ENCODE results near the gene KLK2.

KLK2 gene

DNA sequence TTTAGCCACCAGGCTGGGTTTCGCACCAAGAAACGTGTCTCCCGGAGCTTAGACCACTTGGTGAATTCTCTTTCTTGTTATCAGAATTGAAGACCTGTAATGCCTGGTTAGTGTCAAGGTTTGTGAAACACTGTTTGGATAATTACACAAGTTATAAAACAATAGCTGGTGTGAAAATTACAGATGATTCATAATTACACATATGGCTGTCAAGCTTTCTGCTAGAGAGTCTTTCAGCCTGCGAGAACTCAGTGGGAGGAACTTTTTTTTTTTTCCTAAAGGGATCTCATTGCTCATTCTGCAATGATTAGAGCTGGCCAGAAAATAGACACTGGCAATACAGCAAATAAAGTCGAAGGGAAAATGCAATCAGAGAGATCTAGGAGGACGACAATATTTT is 51.3 kb downstream of the KLK2 start:
- POLR2A ChIA-PET, result no interaction called here
- CTCF ChIA-PET, result interaction anchor here (0.6 kb wide), 1 partner anchor 373 kb away, joined by 3 read pairs; no protein-coding TSS in a partner anchor

GRCh38 chr19:50925734-50926133 is 52.5 kb downstream of the KLK2 start:
- Histone ChIP-seq H3K4me3 (ENCODE audit: control insufficient read depth in 1 of 7, extremely low read depth in 1 of 7, insufficient read depth in 4 of 7, low read depth in 2 of 7, low read length in 6 of 7) (no peak overlapping the region), H3K9me3 (ENCODE audit: control extremely low read depth in 1 of 5, control insufficient read depth in 4 of 5, insufficient read depth in 2 of 5, low read depth in 1 of 5, low read length in 4 of 5) (no peaks in the 10 kb centered on the region), H3K36me3 (ENCODE audit: control insufficient read depth in 4 of 4, insufficient read depth in 4 of 4, low read length in 3 of 4) (no peaks in the 10 kb centered on the region), H3K27ac (ENCODE audit: insufficient read depth in 1 of 2, low read depth in 1 of 2, low read length in 2 of 2, poor library complexity in 1 of 2, severe bottlenecking in 2 of 2) (no peak overlapping the region), H3K4me1 (ENCODE audit: control extremely low read depth in 1 of 4, control insufficient read depth in 4 of 4, insufficient read depth in 4 of 4, low read length in 3 of 4) (peaks cover 0 to 8% (median 6%) of the 10 kb centered on the region in 4 experiments), H3K27me3 (replicated peaks in 2 of 5; ENCODE audit: control insufficient read depth in 4 of 5, insufficient read depth in 5 of 5, low read length in 4 of 5) (peaks cover 2 to 37% (median 8%) of the 10 kb centered on the region in 5 experiments)
- ChIA-PET POLR2A (interaction anchor here (0.9 kb wide), 1 partner anchor 121 kb away, joined by 3 read pairs; no protein-coding TSS in a partner anchor), CTCF (interaction anchor here (0.6 to 0.8 kb wide), 2 partner anchors 89 to 171 kb away, joined by 3 read pairs; no protein-coding TSS in a partner anchor)
- DNase-seq, result no peak
- WGBS (ENCODE audit: insufficient coverage), result no CpG with 5 or more reads among the region's 2 CpGs

More for the DNA sequence above, 51.3 kb downstream of the KLK2 start:
- no peak for DNase-seq
- no peaks in the 10 kb centered on the region for H3K9me3 ChIP-seq (ENCODE audit: control extremely low read depth in 1 of 5, control insufficient read depth in 4 of 5, insufficient read depth in 2 of 5, low read depth in 1 of 5, low read length in 4 of 5)
- H3K27me3 ChIP-seq (replicated peaks in 2 of 5; ENCODE audit: control insufficient read depth in 4 of 5, insufficient read depth in 5 of 5, low read length in 4 of 5), result peaks cover 2 to 30% (median 5%) of the 10 kb centered on the region in 5 experiments
- WGBS (ENCODE audit: insufficient coverage), result 76% methylated on average over 4 of the region's 6 CpGs
- peaks cover 0 to 8% (median 6%) of the 10 kb centered on the region in 4 experiments for H3K4me1 ChIP-seq (ENCODE audit: control extremely low read depth in 1 of 4, control insufficient read depth in 4 of 4, insufficient read depth in 4 of 4, low read length in 3 of 4)
- no peak overlapping the region for H3K27ac ChIP-seq (ENCODE audit: insufficient read depth in 1 of 2, low read depth in 1 of 2, low read length in 2 of 2, poor library complexity in 1 of 2, severe bottlenecking in 2 of 2)
- no peaks in the 10 kb centered on the region for H3K36me3 ChIP-seq (ENCODE audit: control insufficient read depth in 4 of 4, insufficient read depth in 4 of 4, low read length in 3 of 4)
- H3K4me3 ChIP-seq (ENCODE audit: control insufficient read depth in 1 of 7, extremely low read depth in 1 of 7, insufficient read depth in 4 of 7, low read depth in 2 of 7, low read length in 6 of 7), result no peak overlapping the region

DNA sequence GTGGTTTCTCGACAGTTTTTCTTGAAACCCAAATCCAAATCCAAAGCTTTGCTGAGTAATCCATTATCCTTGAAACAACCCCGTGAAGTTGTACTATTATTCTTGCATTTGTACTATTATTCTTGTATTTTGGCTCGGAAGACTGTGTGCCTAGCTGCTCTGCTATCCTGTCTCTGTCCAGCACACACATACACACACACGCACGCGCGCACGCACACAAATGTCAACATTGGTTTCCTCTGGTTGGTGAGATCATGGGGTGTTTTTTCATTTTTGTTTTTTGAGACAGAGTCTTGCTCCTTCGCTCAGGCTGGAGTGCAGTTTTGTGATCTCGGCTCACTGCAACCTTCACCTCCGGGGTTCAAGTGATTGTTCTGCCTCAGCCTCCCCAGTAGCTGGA is 52.9 kb downstream of the KLK2 start:
- DNase-seq, result no peak
- peaks cover 2 to 36% (median 8%) of the 10 kb centered on the region in 5 experiments for H3K27me3 ChIP-seq (replicated peaks in 2 of 5; ENCODE audit: control insufficient read depth in 4 of 5, insufficient read depth in 5 of 5, low read length in 4 of 5)
- ChIA-PET CTCF (interaction anchor here (0.6 kb wide), 1 partner anchor 171 kb away, joined by 3 read pairs; no protein-coding TSS in a partner anchor), POLR2A (interaction anchor here (0.9 kb wide), 1 partner anchor 121 kb away, joined by 3 read pairs; no protein-coding TSS in a partner anchor)
- H3K36me3 ChIP-seq (ENCODE audit: control insufficient read depth in 4 of 4, insufficient read depth in 4 of 4, low read length in 3 of 4), result no peaks in the 10 kb centered on the region
- H3K4me1 ChIP-seq (ENCODE audit: control extremely low read depth in 1 of 4, control insufficient read depth in 4 of 4, insufficient read depth in 4 of 4, low read length in 3 of 4), result peaks cover 0 to 8% (median 6%) of the 10 kb centered on the region in 4 experiments
- WGBS (ENCODE audit: insufficient coverage), result 93% methylated on average over 3 of the region's 11 CpGs
- no peak overlapping the region for H3K27ac ChIP-seq (ENCODE audit: insufficient read depth in 1 of 2, low read depth in 1 of 2, low read length in 2 of 2, poor library complexity in 1 of 2, severe bottlenecking in 2 of 2)
- H3K4me3 ChIP-seq (ENCODE audit: control insufficient read depth in 1 of 7, extremely low read depth in 1 of 7, insufficient read depth in 4 of 7, low read depth in 2 of 7, low read length in 6 of 7), result no peak overlapping the region
- H3K9me3 ChIP-seq (ENCODE audit: control extremely low read depth in 1 of 5, control insufficient read depth in 4 of 5, insufficient read depth in 2 of 5, low read depth in 1 of 5, low read length in 4 of 5), result no peaks in the 10 kb centered on the region

DNA sequence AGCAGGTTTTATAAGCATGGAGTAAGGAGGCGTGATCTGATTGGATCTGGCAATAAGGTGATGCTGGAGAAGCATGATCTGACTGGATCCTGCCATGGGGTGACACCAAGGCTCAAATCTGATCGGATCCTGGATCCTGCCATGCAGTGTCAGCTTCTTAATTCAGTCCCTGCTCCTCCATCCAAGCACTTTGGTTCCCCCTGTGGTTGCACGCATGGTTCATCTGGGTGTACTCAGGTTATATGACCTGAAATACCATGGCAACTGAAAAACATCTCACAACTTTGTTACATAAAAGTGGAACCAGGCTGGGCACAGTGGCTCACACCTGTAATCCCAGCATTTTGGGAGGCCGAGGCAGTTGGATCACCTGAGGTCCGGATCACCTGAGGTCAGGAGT is 55.6 kb downstream of the KLK2 start:
- H3K4me1 ChIP-seq (ENCODE audit: control extremely low read depth in 1 of 4, control insufficient read depth in 4 of 4, insufficient read depth in 4 of 4, low read length in 3 of 4), result no peaks in the 10 kb centered on the region
- no peaks in the 10 kb centered on the region for H3K9me3 ChIP-seq (ENCODE audit: control extremely low read depth in 1 of 5, control insufficient read depth in 4 of 5, insufficient read depth in 2 of 5, low read depth in 1 of 5, low read length in 4 of 5)
- H3K27ac ChIP-seq (ENCODE audit: insufficient read depth in 1 of 2, low read depth in 1 of 2, low read length in 2 of 2, poor library complexity in 1 of 2, severe bottlenecking in 2 of 2), result no peak overlapping the region
- H3K27me3 ChIP-seq (replicated peaks in 2 of 5; ENCODE audit: control insufficient read depth in 4 of 5, insufficient read depth in 5 of 5, low read length in 4 of 5), result peaks cover 0 to 43% (median 12%) of the 10 kb centered on the region in 5 experiments
- no peak overlapping the region for H3K4me3 ChIP-seq (ENCODE audit: control insufficient read depth in 1 of 7, extremely low read depth in 1 of 7, insufficient read depth in 4 of 7, low read depth in 2 of 7, low read length in 6 of 7)
- ChIA-PET CTCF (interaction anchor here (1.6 kb wide), 1 partner anchor 167 kb away, joined by 9 read pairs; no protein-coding TSS in a partner anchor), POLR2A (no interaction called here)
- 91% methylated on average over 3 of the region's 5 CpGs for WGBS (ENCODE audit: insufficient coverage)
- no peak for DNase-seq
- no peaks in the 10 kb centered on the region for H3K36me3 ChIP-seq (ENCODE audit: control insufficient read depth in 4 of 4, insufficient read depth in 4 of 4, low read length in 3 of 4)

Measured in common myeloid progenitor, CD34-positive (primary cell).